GM19099 (cell line): Measurements from ENCODE around the gene ST3GAL2.

ENCODE experiments used
- POLR2A ChIP-seq: IDR thresholded peaks from 3 replicates; pipeline ENCODE4 v1.6.1; 2011; ENCODE audit warnings: low read depth; ENCODE audit not compliant: insufficient read length; ENCODE audit errors: extremely low read depth

ST3GAL2 gene

DNA sequence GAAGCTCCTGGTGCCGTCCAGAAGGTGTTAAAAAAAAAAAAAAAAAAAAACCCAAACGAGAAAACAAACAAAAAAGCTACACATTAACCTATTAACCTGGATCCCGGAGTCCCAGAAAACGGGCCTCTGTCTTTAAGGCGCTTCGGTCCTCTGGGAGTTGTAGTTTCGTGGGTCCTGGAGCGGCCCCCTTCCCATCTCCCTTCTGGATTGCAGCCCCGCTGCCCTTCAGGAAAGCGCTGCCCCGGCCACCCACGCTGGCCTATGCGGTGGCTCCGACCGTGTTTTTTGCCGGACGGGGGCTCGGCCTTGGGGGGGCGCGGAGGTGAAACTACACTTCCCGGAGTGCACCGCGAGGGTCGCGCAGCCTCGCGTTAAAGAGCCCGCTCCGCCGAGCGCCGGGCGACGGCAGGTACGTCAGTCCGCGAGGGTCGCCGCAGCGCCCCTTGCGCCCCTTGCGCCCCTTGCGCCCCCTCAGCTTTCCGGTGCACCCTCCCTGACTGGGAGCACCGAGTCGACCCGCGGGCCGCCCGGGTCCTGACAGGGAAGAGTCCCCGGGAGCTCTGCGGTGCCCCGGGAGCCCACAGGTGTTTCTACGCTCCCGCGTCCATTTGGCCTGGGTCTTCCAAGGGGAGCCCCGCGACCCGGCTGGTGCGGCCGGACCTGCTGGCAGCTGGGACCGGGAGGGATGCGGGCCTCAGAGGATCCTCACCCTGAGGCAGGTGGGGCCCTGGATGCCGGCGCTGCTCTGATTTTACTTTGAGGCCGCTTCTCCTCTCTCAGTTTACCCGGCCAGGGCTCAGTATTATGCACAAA is 15.5 kb upstream of the ST3GAL2 start, which contains the start of gene FCSK:
Gene FCSK (plus strand): TSS at position 374 of the 813 bp plus-strand sequence. CDS start 8,596 bp downstream, outside the sequence.
- peak; percentile 60 for TF ChIP-seq POLR2A

- no peak for TF ChIP-seq POLR2A
Observed at GRCh38 chr16:70453892-70454221, 15.0 kb upstream of the ST3GAL2 start.

GRCh38 chr16:70453117-70453891 is 14.4 kb upstream of the ST3GAL2 start:
- no peak for TF ChIP-seq POLR2A

GRCh38 chr16:70448075-70448474 is 9.2 kb upstream of the ST3GAL2 start:
- no peak for TF ChIP-seq POLR2A

GRCh38 chr16:70444249-70445063 is 5.6 kb upstream of the ST3GAL2 start:
- TF ChIP-seq POLR2A = no peak

- no peak for TF ChIP-seq POLR2A
Observed at GRCh38 chr16:70442344-70442743, 3.4 kb upstream of the ST3GAL2 start.

GRCh38 chr16:70441406-70441990 is 2.6 kb upstream of the ST3GAL2 start:
- TF ChIP-seq POLR2A = no peak

- no peak for TF ChIP-seq POLR2A
Observed at GRCh38 chr16:70440009-70440692, 1.3 kb upstream of the ST3GAL2 start.

DNA sequence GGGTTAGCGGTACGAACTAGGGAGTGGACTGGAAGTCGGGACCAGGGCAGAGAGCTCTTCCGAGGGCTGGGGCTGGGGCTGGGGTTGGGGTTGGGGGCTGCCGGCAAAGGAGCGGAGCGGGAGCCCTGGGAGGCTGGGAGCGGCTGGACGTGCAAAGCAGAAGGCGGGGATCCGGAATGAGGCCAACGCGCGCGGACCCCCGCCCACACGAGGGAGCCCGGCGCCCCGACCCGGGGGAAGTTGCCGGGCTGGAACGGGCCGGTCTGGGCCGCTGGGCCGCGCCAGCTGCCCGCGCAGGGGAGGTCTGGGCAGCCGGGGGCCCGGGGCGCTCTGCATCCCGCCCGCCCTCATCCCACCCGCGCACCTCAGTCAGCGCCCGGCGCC is 323 bp downstream of the ST3GAL2 start:
- no peak for TF ChIP-seq POLR2A

GRCh38 chr16:70437582-70438557 is 1.0 kb downstream of the ST3GAL2 start:
- no peak for TF ChIP-seq POLR2A

GRCh38 chr16:70437017-70437581 is 1.8 kb downstream of the ST3GAL2 start:
- TF ChIP-seq POLR2A = no peak

GRCh38 chr16:70434484-70435260 is 4.2 kb downstream of the ST3GAL2 start:
- no peak for TF ChIP-seq POLR2A

DNA sequence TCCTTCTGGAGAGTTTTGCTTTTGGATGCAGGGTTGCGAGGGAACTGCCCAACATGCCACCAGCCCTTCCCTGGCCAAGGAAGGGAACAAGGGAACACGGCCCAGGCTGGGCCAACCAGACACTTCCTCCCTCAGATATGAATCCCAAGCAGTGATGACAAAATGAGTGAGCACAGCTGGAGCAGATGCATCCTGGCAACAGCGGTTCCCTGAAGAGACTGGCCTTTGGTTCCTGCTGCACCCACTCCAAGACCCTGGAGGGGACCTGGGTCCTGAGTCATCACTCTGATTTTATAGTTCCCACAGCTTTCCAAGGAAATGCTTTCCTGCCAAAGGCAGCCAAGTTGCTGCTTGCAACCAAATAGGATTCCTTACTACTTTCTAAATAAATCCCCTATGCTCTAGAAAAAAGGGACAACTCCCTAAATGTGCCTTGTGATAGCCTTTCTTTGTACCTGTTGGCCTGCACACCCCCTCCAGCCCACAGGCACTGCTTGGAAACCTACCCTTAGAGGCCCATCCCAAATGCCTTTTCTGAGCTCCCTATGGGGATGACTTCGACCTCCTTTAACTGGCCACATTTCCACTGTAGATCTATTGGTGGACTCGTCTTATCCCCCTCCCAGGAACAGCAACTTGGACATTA is 5.3 kb downstream of the ST3GAL2 start:
- TF ChIP-seq POLR2A = no peak
